Activated T-cell treated with anti-CD3 and anti-CD28 coated beads, Interleukin-2, amount 50 U/mL, for 48 hours (primary cell): ENCODE measurements around the gene CWC27.
"Not testable (repeated sequence)": the region's sequence is repeated elsewhere in the genome, so short reads cannot be mapped to it uniquely, and the experiment has no call there.

Experiments used
- DNase-seq, 2 experiments: peaks; one replicate each; pipeline ENCODE4 v3.0.0-alpha.2; 2020

Gene CWC27

DNA sequence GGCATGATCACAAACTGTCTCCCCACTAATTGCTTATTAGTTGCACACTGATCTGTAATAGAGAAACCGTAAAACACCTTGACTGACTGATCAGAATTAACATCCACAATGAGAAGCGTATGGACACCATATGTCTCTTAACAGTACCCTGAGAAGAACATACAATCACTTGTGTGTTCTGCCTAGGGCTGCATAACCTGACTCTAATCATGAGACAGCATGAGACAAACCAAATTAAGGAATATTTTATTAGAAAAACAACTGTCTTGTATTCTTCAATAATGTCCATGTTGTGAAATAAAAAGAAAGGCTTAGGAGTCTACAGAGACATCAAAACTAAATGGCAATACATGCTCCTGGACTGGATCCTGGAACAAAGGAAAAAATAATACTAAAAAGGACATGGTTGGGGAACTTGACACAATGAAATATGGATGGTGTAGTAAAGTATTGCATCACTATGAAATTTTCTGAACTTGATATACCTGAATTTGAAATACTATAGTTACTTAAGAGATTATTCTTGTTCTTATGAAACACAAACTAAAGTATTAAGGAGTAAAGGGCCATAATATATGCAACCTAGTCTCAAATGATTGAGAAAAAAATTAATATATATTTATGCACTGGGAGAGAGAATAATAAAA is 162.1 kb downstream of the CWC27 start:
- DNase-seq: no peak

DNA sequence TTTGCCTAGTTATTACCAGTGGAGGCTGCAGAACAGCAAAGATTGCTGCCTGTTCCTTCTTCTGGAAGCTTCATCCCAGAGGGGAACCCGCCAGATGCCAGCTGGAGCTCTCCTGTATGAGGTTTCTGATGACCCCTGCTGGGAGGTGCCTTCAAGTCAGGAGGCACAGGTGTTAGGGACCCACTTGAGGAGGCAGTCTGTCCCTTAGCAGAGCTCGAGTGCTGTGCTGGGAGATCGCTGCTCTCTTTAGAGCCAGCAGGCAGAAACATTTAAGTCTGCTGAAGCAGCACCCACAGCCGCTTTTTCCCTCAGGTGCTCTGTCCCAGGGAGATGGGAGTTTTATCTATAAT is 170.7 kb downstream of the CWC27 start:
- DNase-seq: not testable (repeated sequence)

DNA sequence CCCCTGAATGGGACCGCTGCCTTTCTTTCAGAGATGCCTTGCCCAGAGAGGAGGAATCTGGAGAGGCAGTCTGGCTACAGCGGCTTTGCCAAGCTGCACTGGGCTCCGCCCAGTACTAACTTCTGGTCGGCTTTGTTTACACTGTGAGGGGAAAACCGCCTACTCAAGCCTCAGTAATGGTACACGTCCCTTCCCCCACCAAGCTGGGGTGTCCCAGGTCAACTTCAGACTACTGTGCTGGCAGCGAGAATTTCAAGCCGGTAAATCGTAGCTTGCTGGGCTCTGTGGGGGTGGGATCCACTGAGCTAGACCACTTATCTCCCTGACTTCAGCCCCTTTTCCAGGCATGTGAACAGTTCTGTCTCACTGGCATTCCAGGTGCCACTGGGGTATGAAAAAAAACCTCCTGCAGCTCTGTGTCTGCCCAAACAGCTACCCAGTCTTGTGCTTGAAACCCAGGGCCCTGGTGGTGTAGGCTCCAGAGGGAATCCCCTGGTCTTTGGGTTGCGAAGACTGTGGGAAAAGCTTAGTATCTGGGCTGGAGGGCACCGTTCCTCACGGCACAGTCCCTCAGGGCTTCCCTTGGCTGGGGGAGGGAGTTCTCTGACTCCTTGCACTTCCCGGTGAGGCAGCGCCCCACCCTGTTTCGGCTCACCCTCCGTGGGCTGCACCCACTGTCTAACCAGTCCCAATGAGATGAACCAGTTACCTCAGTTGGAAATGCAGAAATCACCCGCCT is 171.2 kb downstream of the CWC27 start:
- no peak for DNase-seq

DNA sequence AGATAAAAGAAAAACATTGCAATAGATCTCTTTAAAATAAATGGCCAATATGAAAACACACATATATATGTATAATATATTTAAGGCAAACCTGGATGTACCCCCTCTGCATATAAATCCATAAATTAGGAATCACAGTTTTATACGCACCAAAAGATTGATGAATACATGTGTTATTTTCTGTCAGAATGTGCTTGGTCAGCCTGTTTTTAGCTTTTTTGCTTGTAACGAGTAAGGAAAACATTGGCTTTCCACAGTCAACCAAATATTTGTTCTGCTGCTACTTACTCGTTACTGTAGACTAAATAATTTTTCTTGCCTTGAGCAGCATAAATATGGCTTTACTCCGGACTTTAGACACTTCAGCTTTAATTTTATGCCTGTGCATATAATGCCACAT is 173.7 kb downstream of the CWC27 start:
- DNase-seq: no peak

DNA sequence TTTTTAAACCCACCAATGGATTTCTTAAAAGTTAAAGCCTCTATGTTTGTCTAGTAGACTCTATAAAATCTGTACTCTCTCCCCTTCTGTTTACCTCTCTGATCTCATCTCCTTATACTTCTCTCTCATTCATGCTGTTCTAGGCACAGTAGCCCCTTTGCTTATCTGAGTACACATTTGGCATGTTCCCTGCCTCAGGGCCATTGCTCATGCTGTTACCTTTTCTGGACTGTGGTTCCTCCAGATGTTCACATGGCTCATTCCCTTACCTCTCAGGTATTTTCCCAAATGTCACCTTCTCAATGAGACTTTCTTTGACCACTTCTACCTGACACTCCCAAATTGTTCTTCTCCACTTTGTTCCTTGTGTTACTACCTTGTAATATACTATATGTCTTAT is 176.1 kb downstream of the CWC27 start:
- no peak for DNase-seq

DNA sequence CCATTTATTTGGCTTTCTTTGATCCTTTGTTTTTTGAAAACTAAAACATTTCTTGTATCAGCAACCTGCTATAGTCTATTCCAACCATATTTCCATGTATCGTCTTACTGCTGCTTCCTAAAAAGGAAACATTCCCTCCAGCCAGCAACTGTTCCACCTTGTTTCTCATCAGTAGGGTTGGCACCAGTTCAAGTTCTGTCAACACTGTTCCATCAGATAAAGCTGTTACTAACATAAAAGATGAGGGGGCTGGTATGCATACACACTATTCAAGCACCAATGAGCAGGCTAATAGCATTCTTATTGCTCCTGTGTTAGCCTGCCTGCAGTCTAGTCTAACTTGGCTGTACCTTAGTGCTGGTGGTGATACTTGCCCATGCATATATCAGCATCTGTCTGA is 178.3 kb downstream of the CWC27 start:
- DNase-seq: no peak

DNA sequence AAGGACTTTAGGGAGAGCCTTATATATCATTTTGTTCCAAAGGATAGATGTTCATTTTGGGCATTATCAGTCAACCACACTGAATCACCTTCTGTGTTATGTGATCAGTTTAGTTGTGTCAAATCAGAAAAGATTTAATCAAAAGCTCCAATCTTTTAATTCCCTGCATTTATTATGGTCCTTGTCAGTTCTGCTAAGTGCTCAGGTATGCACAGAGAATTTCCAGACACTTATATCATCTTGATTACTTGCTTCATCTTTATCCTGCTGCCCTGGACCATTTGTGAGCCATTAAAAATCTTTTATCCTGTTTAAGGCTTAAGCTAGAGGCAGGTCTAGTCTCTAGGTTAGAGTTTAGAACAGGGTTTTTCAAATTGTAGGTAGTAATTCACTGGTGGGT is 179.1 kb downstream of the CWC27 start:
- no peak for DNase-seq

DNA sequence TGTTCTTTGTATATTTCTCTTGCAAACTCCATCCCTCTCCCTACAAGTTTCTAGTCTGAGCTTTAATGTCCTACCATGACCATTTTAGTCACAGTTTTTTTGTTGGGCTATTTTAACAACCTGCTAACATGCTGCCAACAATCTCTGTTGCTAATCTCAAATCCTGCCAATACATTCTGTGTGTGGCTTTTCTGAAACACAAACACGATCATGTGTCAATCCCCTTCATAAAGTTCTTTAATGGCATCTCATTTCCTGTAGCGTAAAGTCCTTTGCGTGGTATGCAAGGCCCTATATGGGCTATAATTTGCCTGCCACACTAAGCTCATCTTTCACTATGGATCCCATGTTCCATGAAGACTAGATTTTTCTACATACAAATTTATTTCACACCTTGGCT is 180.6 kb downstream of the CWC27 start:
- no peak for DNase-seq

DNA sequence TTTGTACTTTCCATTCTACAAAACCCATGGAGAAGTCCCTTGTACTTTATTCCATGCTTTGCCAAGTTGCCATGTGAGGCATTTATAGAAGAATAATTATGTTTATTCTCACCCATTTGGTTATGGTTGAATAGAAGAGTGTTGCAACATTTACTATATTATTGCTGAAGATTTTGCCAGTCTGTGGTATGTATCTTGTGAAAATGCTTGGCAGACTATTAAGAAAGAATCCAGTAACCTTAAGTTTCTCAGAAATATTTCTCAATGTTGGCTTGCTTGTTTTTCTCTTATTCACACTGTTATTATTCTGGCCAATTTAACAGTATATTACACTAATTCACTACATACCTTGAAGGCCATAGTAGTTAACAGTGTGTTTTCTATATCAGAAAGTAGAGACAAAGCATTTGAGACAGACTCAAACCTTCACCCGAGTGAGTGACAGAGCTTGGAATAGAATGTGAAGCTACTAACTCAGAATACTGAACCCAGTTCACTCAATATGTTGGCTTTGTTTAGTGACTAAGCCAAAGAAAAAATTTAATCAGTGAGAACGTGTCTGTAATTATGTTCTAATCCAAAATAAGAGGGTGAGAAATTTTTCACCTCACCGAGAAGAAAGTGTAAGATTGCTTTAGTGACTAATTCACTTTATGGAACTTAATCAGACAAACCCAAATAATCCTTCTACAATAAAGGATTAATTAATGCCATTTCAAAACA is 184.4 kb downstream of the CWC27 start:
- no peak for DNase-seq

DNA sequence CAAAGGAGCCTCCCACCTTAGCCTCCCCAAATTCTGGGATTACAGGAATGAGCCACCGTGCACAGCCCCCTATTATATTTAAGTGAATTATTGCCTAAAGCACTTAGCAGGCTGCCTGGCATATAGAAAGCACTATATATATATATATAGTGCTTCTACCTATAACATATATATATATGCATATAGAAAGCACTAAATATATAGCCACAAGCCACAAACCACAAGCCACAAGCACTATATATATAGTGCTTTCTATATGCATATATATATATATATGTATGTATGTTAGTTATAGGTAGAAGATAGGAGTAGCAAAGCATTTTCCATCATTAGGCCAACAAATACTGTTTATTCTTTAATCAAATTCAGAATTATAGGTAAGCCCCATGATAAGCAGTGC is 185.8 kb downstream of the CWC27 start:
- DNase-seq: no peak

DNA sequence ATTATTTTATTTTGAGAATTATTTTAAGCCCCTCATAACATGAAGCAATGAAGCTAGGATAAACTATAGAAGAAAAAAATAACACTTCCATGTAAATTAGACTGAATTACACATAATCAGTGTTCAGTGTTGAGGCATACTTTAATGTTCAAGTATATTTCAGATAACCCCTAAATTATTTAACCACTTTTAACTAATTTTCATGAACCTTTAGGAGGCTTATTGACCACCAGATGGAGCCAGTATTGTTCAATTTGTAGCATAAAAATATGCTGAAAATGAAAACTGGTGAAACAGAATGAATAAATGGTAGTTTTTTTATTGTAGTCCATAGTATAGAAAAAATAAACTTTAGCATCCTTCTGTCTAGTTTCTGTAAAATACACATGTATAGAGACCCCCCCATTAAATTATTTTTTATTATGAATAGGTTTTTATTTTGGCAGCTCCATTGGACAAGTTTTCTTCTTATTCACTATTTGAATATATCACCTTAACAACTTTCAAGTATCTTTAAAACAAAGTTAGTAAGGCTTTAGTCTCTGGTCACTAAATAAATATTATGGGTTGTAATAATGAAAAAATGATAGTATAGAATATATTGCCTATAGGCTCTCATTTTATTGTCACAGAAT is 190.1 kb downstream of the CWC27 start:
- no peak for DNase-seq

DNA sequence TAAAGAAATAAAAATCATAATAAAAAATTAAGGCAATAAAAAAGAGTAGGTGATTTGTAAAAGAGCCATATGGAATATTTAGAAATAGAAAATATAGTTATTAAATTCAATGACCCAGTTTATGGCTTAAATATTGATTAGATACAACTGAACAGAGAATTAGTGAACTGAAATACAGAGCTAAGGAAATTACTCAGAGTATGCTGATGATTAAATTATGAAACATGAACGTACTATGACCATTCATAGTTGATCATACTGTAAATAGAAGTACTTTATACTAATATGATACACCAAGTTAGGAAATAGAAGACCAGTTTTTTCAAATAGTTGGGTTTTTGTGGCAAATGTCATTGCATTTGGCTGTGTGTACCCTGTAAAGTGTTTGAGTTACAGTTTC is 194.5 kb downstream of the CWC27 start:
- no peak for DNase-seq

DNA sequence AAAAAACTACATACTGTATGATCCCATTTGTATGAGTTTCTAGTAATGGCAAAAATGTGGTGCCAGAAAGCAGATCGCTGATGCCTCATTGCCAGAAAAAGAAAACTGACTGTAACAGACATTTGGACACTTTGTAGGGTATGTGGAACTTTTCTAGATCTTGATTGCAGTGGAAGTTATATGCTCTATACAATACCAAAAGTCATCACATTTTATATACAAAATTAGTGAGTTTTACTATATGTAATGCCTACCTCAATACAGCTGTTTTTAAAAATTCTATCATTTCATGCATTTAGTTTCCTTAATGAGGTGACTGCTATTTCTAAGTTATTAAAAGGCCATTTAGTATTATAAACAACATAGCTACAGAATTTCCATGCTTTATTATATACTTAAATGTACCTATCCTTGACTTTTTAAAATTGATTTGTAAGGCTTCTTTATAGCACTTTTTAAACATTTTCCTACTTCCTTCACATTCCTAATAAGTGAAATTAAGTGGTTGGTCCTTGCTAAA is 199.9 kb downstream of the CWC27 start:
- no peak for DNase-seq

DNA sequence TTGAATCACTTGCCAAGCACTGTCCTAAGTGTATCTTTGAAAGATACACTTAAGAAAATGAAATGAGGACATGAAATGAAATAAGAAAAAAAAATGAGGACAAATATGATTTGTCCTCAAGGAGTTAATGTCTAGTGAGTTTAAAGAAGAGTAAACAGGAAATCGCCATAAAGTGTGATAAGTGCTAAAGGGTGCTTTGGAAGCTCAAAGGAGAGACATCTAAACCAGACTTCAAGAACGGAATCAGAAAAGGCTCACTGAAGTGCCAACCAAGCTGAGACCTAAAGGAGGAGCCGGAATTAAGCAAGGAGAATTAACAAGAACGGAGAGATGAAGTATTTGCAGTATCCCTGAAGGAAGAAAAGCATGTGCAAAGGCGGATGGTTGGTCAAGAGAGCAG is 200.8 kb downstream of the CWC27 start:
- no peak for DNase-seq

DNA sequence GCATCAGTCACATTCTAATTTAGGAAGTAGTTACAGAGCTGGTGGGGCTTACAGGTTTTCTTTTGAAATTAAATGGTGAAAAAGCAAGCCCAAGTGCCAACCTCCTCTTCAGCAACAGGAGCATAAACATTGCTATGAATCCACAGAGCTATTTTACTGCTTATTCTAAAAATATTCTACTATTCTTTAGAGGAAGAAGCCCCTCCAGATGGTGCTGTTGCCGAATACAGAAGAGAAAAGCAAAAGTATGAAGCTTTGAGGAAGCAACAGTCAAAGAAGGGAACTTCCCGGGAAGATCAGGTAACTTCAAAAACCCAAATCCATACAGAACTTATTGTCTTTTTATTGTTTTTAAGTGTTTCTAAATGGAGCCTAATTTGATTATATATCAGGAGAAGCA is 202.8 kb downstream of the CWC27 start:
- no peak for DNase-seq

DNA sequence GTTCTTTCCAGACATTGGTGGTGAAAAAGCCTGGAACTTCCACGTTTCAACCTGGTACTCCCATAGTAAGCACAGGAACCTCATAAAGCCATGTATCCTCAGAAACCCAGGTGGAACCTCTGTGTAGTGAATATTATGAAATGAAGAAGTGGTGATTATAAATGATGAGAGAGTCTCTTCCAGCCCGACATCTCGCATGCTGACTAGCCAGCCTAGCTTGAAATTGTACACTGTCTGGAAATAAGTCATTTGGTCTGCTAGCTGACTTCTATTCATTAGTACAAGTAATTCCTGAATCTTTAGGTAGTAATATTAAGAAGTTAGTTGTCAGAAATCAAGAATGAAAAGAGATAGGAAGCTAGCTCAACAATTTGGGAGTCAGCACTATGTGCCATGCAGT is 203.3 kb downstream of the CWC27 start:
- DNase-seq: no peak

DNA sequence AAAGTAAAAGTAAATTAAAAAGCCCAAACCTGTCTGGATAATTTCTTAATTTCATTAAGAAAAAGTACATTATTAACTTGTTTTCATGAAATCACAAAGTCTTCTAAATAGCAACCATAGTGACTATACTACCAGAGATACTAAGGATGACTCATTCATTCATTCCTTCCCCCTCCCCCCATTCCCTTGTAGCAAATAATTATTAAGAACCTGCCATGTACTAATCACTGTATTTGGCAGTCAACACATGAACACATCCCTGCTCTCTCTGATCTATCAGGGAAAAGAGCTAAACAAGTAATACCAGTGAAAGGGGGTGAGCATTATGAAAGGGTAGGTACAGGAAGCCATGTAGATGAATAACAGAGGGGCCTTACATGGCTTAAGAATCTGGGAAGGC is 203.9 kb downstream of the CWC27 start:
- DNase-seq: no peak

DNA sequence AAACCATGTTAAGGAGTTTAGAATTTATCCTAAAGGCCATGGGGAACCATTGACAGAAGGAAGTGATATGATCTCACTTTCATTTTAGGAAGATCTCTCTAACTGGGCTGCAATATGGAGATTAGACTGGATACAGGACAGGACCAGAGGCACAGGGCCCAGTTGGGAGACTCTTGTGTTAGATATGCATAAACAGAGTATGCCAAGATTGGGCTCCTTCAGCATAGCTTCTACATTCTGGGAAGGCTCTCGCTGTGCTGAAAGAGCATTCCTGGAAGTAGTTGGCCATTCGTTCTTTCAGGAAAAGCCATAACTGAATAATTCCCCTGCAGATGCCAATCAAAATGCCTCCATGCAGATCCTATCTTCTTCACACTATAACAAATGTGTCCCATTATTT is 204.5 kb downstream of the CWC27 start:
- no peak for DNase-seq

DNA sequence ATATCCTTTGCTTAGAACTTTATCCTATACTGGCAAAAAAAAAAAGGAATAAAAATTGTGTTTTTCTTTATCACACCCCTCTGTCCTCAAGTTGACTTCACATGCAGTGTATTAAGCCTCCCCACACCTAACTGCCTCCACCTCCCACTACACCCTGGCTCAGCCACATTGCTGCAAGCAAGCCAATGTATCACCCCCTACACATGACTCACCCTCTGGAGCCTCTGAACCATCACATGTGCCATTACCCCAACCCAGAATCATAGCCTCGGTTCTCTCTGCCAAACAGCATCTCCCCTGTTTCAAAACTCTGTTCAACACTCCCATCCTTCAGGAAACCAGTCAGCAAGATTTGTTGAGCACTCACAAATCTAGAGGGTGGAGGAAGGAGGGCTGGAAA is 209.0 kb downstream of the CWC27 start:
- no peak for DNase-seq

DNA sequence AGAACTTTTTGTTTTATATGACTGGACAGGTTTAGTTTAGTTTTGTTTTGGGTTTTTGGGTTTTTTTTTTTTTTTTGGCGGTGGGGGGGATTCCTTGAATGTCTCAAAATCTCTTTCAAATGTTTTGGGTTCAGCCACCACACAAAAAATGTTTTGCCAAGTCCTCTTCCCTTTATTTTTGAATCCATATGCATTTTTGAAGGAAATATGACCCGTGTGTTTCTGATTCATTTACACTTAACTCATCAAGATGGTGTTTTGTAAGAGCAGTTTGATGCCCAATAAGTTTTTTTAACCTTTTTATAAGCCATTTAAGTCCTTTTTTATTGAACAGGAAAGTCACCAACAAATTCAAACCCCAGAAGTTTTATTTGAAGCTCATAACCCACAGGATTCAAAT is 209.8 kb downstream of the CWC27 start:
- DNase-seq: no peak

DNA sequence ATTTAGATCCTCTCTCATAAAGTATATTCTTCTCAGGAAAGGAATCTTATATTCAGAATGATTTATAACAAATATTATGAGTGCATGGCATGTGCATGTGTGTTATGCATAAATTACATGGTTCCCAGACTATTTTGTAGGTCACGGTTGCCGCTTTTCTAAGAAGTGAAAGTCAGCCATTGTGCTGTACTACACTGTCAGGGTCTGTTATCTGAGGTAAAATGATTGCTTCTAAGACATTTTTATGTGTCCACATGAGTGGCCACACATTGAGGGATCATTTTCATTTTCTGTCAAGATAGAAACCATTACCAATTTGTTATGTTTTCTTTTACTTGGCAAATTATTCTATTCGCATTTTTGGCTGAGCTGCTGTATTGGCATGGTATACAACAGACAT is 210.8 kb downstream of the CWC27 start:
- no peak for DNase-seq

DNA sequence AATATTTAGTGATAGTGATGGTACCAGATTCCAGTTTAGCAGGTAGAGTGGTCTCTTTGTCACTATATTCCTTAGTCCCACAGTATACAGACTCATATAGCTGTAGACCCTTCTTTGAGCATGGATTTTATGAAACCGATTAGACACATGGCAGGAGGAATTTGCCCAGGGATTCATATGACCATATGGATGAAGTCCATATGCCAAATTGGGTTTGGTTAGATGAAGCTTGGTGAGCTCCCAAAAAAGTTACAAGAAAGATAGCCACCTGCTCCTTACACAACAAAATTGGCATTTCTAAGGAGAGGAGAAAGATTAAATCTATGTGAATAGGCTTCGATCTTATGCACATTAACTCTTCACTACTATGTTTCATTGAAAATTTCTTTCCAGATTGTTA is 211.4 kb downstream of the CWC27 start:
- no peak for DNase-seq

DNA sequence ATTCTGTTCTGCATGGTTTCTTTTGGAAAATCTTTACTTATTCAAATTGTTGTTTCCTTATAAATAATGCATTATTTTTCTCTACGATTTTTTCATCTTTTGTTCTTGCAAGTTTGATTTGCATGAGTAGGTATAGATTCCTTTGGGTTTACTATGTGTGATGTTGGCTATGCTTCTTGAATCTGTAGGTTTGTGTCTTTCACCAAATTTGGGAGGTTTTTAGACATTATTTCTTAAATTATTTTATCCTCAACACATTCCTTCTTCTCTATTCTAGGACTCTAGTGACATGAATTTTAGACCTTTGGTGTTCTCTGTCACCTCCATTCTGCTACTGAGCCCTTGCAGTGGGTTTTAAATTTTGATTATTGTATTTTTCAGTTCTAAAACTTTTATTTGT is 219.0 kb downstream of the CWC27 start:
- no peak for DNase-seq

DNA sequence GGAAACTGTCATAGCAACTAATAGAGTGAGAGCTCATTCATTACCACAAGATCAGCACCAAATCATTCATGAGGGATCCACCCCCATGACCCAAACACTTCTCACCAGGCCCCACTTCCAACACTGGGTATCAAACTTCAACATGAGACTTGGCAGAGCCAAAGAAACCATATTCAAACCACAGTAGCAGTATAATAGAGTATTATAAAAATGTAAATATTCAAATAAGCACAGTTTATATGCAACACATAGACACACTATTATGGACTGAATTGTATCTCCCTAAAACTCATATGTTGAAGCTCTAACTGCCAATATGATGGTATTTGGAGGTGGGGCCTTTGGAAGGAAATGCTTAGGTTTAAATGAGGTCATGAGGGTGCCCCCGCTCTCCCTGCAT is 240.5 kb downstream of the CWC27 start:
- DNase-seq: no peak
